ENCODE results near the gene PTPRF. TPM values are rescaled to one million over a fixed set of nuclear protein-coding genes. Genes with fewer than 3 reads are reported as not detected.

PTPRF gene
- total RNA-seq, 3 donors from 2014 or later (not counting 1 experiment from before 2014, with no cell fraction given) = 0.12 to 1.9 TPM; not detected in 1

DNA sequence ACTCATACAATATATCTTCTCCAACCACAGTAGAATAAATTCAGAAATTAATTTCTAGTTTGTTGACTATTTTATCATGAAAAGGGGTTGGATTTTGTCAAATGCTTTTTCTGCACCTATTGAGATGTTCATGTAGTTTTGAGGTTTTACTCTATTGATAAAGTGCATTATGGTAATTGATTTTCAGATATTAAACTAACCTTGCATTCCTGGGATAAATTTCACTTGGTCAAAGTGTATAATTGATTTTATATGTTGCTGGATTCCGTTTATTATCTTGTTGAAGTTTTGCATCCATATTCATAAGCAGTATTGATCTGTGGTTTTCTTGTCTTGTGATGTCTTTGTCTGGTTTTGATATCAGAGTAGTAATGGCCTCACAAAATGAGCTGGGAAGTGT lies 42.5 kb upstream of the PTPRF start:
- H3K4me3 Mint-ChIP-seq = no peak overlapping the region
- intact Hi-C loops (cut with micrococcal nuclease) = no loop called here
- H3K9me3 Mint-ChIP-seq = peaks cover 0 to 9% of the 10 kb centered on the region in 2 donors
- H3K27me3 Mint-ChIP-seq (ENCODE audit: low read depth in 2 of 2) = peaks cover 9 to 16% of the 10 kb centered on the region in 2 donors
- WGBS (ENCODE audit: insufficient coverage) = 89% methylated on average over 1 of the region's 1 CpG
- H3K4me1 Mint-ChIP-seq = no peaks in the 10 kb centered on the region
- Histone ChIP-seq H3K27ac (ENCODE audit: low read length) (no peak overlapping the region), H3K4me1 (ENCODE audit: control insufficient read depth, insufficient read depth, low read length) (no peaks in the 10 kb centered on the region), H3K9me3 (ENCODE audit: control insufficient read depth, insufficient read depth, low read length) (no peaks in the 10 kb centered on the region), H3K36me3 (ENCODE audit: control insufficient read depth, insufficient read depth, low read length) (no peaks in the 10 kb centered on the region), H3K27me3 (ENCODE audit: control insufficient read depth, insufficient read depth, low read length) (no peaks in the 10 kb centered on the region), H3K4me3 (ENCODE audit: low read length) (no peak overlapping the region)
- DNase-seq = no peak
- no peak overlapping the region for H3K27ac Mint-ChIP-seq
- peaks cover 14% of the 10 kb centered on the region for H3K36me3 Mint-ChIP-seq
- no peak for ATAC-seq
- TF ChIP-seq, protein P1, sequence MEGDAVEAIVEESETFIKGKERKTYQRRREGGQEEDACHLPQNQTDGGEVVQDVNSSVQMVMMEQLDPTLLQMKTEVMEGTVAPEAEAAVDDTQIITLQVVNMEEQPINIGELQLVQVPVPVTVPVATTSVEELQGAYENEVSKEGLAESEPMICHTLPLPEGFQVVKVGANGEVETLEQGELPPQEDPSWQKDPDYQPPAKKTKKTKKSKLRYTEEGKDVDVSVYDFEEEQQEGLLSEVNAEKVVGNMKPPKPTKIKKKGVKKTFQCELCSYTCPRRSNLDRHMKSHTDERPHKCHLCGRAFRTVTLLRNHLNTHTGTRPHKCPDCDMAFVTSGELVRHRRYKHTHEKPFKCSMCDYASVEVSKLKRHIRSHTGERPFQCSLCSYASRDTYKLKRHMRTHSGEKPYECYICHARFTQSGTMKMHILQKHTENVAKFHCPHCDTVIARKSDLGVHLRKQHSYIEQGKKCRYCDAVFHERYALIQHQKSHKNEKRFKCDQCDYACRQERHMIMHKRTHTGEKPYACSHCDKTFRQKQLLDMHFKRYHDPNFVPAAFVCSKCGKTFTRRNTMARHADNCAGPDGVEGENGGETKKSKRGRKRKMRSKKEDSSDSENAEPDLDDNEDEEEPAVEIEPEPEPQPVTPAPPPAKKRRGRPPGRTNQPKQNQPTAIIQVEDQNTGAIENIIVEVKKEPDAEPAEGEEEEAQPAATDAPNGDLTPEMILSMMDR (IDR thresholded peaks at IDR 0.05) = no peak

DNA sequence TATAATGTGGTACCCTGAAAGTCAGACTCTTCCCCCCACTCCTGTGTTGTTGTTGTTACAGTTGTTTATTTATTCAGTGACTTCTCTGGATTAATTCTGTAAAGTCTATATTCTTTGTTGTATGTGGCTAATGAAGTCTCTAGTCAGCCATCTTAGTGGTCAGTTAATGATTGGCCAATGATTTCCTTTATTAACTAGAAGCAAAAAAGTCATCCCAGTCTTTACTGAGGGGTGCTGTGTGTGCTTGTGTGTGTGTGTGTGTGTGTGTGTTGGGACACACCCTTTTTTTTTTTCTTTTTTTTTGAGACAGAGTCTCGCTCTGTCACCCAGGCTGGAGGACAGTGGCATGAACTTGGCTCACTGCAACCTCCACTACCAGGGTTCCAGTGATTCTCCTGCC lies 39.6 kb upstream of the PTPRF start:
- Histone ChIP-seq H3K36me3 (ENCODE audit: control insufficient read depth, insufficient read depth, low read length) (no peaks in the 10 kb centered on the region), H3K4me1 (ENCODE audit: control insufficient read depth, insufficient read depth, low read length) (no peaks in the 10 kb centered on the region), H3K27ac (ENCODE audit: low read length) (no peak overlapping the region), H3K9me3 (ENCODE audit: control insufficient read depth, insufficient read depth, low read length) (no peaks in the 10 kb centered on the region), H3K4me3 (ENCODE audit: low read length) (no peak overlapping the region), H3K27me3 (ENCODE audit: control insufficient read depth, insufficient read depth, low read length) (no peaks in the 10 kb centered on the region)
- TF ChIP-seq, protein P1 (IDR thresholded peaks at IDR 0.05) = no peak
- ATAC-seq = no peak
- Mint-ChIP-seq H3K4me1 (no peaks in the 10 kb centered on the region), H3K4me3 (no peak overlapping the region), H3K27me3 (ENCODE audit: low read depth in 2 of 2) (peaks cover 21 to 27% of the 10 kb centered on the region in 2 donors), H3K9me3 (peaks cover 0 to 9% of the 10 kb centered on the region in 2 donors), H3K27ac (no peak overlapping the region), H3K36me3 (peaks cover 14% of the 10 kb centered on the region)
- WGBS (ENCODE audit: insufficient coverage) = 100% methylated on average over 1 of the region's 1 CpG
- no peak for DNase-seq
- intact Hi-C loops (cut with micrococcal nuclease) = no loop called here

DNA sequence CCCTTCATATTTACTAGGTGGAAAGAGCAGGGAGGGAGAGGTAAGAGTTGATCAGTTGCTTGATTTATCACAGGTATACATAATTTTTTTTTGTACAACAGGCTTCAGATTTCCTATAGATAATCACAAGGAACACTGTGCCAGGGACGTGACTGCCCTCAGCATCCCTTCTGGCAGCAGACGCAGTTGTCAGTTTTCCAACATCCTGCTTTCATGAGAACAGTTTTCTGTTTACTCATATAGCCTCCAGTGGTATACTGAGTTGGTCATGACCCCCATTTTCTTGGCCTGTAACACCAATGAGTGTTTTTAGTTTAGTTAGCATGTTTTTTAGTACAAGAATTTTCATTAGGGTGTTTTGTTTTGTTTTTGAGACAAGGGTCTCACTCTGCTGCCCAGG lies 37.9 kb upstream of the PTPRF start:
- H3K27me3 Mint-ChIP-seq (ENCODE audit: low read depth in 2 of 2) = peaks cover 25 to 33% of the 10 kb centered on the region in 2 donors
- DNase-seq (no peak), ATAC-seq (no peak)
- H3K27ac Mint-ChIP-seq = no peak overlapping the region
- WGBS (ENCODE audit: insufficient coverage) = 93% methylated on average over 2 of the region's 2 CpGs
- Histone ChIP-seq H3K9me3 (ENCODE audit: control insufficient read depth, insufficient read depth, low read length) (no peaks in the 10 kb centered on the region), H3K4me1 (ENCODE audit: control insufficient read depth, insufficient read depth, low read length) (no peaks in the 10 kb centered on the region), H3K4me3 (ENCODE audit: low read length) (no peak overlapping the region), H3K27me3 (ENCODE audit: control insufficient read depth, insufficient read depth, low read length) (no peaks in the 10 kb centered on the region), H3K36me3 (ENCODE audit: control insufficient read depth, insufficient read depth, low read length) (no peaks in the 10 kb centered on the region), H3K27ac (ENCODE audit: low read length) (no peak overlapping the region)
- no peak overlapping the region for H3K4me3 Mint-ChIP-seq
- intact Hi-C loops (cut with micrococcal nuclease) = no loop called here
- H3K36me3 Mint-ChIP-seq = peaks cover 14% of the 10 kb centered on the region
- peaks cover 0 to 9% of the 10 kb centered on the region in 2 donors for H3K9me3 Mint-ChIP-seq
- no peaks in the 10 kb centered on the region for H3K4me1 Mint-ChIP-seq
- TF ChIP-seq, protein P1 (IDR thresholded peaks at IDR 0.05) = no peak
